Activated naive CD8-positive, alpha-beta T cell treated with anti-CD3 and anti-CD28 coated beads, Interleukin-2, amount 10 ng/mL, durations not matched to agents 7 days and 5 days (primary cell): ENCODE results near the gene CABLES2. TPM values are rescaled to one million over a fixed set of nuclear protein-coding genes. Genes with fewer than 3 reads are reported as not detected.
"Not testable (repeated sequence)": the region's sequence is repeated elsewhere in the genome, so short reads cannot be mapped to it uniquely, and the experiment has no call there.

ENCODE experiments used
- ATAC-seq: fragments of 150-1000 bp; cut with Tn5 transposase; one replicate; pipeline ENCODE4 v1.10.0; 2021; ENCODE audit warnings: low read depth, moderate library complexity
- POLR2A ChIA-PET: fragments of 350-600 bp; sonication (Branson Sonifier 250); formaldehyde crosslinking; loops from one replicate; lab custom pipeline; 2021; ENCODE audit warnings: antibody characterized with exemption; lab: Charles Lee
- DNase-seq: peaks from one replicate; pipeline ENCODE4 v3.0.0; 2021
- H3K27ac Mint-ChIP-seq: one replicate; pipeline ENCODE4 v1.8.0; 2022; ENCODE audit warnings: mild to moderate bottlenecking, mixed read lengths
- H3K27me3 Mint-ChIP-seq: one replicate; pipeline ENCODE4 v1.8.0; 2022; ENCODE audit warnings: mild to moderate bottlenecking, moderate library complexity, mixed read lengths
- H3K36me3 Mint-ChIP-seq: one replicate; pipeline ENCODE4 v1.8.0; 2021; ENCODE audit warnings: mild to moderate bottlenecking, mixed read lengths
- H3K4me1 Mint-ChIP-seq: one replicate; pipeline ENCODE4 v1.8.0; 2021; ENCODE audit warnings: mixed read lengths
- H3K4me3 Mint-ChIP-seq: one replicate; pipeline ENCODE4 v1.8.0; 2022; ENCODE audit warnings: mild to moderate bottlenecking, moderate library complexity, mixed read lengths
- H3K9me3 Mint-ChIP-seq: one replicate; pipeline ENCODE4 v1.8.0; 2021; ENCODE audit warnings: mixed read lengths
- total RNA-seq, 2 experiments: library from RNA; stranded (reverse); gene quantifications; one replicate each; pipeline ENCODE4 v1.2.3, GENCODE V29; 2021

CABLES2 gene
- total RNA-seq, 2 experiments from 2014 or later, result 12.1 to 14.4 TPM

DNA sequence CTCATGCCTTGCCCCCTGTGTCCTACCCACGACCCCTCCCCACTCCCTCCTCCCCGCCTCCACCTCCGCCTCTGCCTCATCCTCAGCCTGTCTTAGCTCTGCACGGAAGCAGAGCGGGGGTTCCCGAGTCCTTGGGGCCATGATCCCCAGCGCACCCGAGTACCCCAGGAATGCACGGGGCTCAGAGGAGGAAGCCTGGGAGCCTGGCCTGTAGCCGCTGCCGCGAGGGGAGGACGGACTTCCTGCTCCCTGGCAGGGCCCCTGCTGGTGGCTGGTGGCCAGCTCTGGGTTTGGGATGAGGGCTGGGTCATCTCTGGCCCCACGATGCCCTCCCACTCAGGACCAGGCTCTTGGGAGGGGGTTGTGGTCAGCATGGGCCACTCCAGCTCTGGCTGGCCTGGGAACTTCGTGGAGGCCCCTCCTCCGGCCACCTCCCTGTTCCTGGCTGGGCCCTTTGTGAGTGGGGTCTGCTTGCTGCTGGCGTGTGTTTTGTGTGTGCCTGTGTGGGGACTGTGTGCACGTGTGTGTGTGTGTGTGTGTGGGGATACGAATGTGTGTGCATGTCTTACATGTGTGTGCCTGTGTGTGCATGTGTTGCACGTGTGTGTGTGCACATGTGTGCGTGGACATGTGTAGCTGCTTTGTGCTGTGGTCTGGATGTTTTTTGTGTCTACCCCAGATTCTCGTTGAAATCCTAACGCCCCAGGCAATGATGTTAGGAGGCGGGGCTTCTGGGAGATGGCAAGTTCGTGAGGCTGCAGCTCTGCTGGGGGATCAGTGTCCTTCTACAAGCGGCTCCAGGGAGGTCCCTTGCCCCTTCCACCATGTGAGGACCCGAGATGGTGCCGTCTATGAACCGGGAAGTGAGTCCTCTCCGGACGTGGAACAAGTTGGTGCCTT lies 21.6 kb upstream of the CABLES2 start:
- no peak overlapping the region for H3K4me3 Mint-ChIP-seq
- no peaks in the 10 kb centered on the region for H3K36me3 Mint-ChIP-seq
- H3K9me3 Mint-ChIP-seq, result no peaks in the 10 kb centered on the region
- POLR2A ChIA-PET, result no interaction called here
- no peak for ATAC-seq
- no peak for DNase-seq
- H3K27ac Mint-ChIP-seq, result no peak overlapping the region
- H3K27me3 Mint-ChIP-seq, result peaks cover 1% of the 10 kb centered on the region
- no peaks in the 10 kb centered on the region for H3K4me1 Mint-ChIP-seq

DNA sequence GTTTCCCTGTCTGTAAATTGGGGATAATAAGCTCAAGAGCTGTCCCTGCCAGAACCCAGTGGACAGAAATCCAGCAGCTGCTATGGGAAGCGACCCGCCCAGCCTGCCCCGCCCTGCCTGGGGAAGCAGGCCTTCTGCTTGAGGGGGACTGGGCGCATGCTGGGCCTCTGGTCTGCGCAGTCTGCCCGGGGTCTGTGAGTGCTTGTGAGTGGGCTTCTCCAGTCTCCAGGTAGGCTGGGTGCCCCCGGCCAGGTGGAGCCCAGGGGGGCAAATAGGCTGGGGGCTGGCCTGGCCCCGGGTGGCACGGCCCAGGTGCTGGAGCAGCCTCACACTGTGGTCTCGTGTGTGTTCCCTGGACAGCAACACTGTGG lies 20.9 kb upstream of the CABLES2 start:
- POLR2A ChIA-PET, result no interaction called here
- no peaks in the 10 kb centered on the region for H3K4me1 Mint-ChIP-seq
- no peaks in the 10 kb centered on the region for H3K36me3 Mint-ChIP-seq
- no peak overlapping the region for H3K4me3 Mint-ChIP-seq
- no peak for ATAC-seq
- H3K27me3 Mint-ChIP-seq, result no peaks in the 10 kb centered on the region
- H3K27ac Mint-ChIP-seq, result no peak overlapping the region
- no peaks in the 10 kb centered on the region for H3K9me3 Mint-ChIP-seq
- DNase-seq, result no peak

DNA sequence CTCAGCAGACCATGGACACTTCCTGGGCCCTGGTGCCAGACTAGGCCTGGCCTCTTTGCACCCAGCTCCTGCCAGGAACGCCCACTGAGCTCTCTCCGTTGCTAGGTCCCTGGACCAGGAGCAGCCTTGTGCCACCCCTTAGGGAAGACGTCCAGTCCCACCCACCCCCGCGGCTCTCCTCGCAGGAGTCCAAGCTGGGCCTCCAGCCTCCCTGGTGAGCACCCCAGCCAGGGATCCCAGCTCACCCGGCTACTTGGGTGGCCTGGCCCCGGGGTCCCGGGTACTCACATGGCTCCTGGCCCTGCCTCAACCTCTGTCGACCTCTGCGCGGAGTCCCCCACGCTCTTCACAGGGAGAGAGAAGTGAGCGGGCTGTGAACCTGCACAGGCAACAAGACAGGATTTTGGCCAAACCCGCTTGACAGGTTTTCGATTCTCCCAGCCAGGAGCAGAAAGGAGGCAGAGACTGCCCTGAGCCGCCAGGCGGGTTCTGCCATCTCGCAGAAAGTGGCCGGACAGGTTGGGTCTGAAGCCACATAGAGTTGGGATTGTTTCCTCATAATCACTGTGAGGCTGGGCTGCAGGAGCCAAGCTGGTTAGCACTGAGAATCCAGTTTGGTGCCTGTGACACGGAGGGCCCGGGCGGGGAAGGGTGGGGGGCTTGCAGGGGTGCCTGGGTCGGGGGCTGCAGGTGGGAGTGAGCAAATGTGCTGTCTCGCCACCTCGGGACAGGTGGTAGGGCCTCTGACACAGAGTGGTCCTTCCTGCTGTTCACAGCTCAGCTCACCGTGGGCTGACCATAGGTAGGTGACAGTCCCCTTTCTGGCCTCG lies 20.3 kb upstream of the CABLES2 start, which contains the start of gene RBBP8NL:
RBBP8NL (minus strand) TSS at position 368 of the 830 bp plus-strand sequence. CDS start 7,892 bp downstream, outside the sequence.
- no peaks in the 10 kb centered on the region for H3K4me1 Mint-ChIP-seq
- no peak within 1 kb of the TSS for H3K27ac Mint-ChIP-seq
- no peaks in the 10 kb centered on the region for H3K27me3 Mint-ChIP-seq

DNA sequence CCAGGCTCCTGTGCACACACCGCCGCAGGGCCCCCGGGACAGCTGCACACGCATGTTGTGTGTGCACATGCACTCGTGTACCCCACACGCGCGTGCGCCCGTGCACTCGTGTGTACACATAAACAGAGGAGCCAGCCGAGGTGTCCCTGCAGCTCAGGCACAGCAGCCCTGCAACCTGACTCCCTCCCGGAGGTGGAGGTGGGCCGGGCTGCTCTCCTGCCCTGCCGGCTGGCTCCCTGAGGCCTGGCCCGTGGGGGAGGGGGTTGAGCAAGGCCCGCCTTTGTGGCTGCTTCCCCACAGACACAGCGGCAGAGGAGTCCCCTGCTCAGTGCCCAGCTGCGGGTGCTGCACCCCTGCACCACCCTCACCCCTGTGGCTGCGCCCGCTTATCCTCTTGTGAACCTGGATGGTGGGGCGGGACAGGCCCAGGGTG lies 19.6 kb upstream of the CABLES2 start:
- POLR2A ChIA-PET, result no interaction called here
- ATAC-seq, result no peak
- no peaks in the 10 kb centered on the region for H3K4me1 Mint-ChIP-seq

More for the DNA sequence above, 20.3 kb upstream of the CABLES2 start, which contains the start of gene RBBP8NL:
- ATAC-seq, result no peak
- DNase-seq, result no peak
- POLR2A ChIA-PET, result no interaction called here
- H3K36me3 Mint-ChIP-seq, result no peaks in the 10 kb centered on the region
- no peaks in the 10 kb centered on the region for H3K9me3 Mint-ChIP-seq
- H3K4me3 Mint-ChIP-seq, result no peak within 1 kb of the TSS

DNA sequence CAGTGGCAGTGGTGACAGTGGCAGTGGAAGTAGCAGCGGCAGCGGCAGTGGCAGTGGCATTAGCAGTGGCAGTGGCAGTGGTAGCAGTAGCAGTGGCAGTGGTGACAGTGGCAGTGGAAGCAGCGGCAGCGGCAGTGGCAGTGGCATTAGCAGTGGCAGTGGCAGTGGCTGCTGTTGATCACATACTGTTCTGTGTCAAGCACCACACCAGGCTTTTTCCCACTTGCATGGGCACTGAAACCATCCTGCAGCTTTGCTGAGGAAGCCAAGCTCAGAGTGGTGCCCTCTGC lies 18.9 kb upstream of the CABLES2 start:
- ATAC-seq, H3K4me1 Mint-ChIP-seq, H3K4me3 Mint-ChIP-seq, H3K27me3 Mint-ChIP-seq, H3K9me3 Mint-ChIP-seq, H3K36me3 Mint-ChIP-seq, POLR2A ChIA-PET, H3K27ac Mint-ChIP-seq, DNase-seq: not testable (repeated sequence)

More for the DNA sequence above, 19.6 kb upstream of the CABLES2 start:
- no peak for DNase-seq
- Mint-ChIP-seq H3K27me3 (no peaks in the 10 kb centered on the region), H3K4me3 (no peak overlapping the region), H3K27ac (no peak overlapping the region), H3K36me3 (no peaks in the 10 kb centered on the region), H3K9me3 (no peaks in the 10 kb centered on the region)

DNA sequence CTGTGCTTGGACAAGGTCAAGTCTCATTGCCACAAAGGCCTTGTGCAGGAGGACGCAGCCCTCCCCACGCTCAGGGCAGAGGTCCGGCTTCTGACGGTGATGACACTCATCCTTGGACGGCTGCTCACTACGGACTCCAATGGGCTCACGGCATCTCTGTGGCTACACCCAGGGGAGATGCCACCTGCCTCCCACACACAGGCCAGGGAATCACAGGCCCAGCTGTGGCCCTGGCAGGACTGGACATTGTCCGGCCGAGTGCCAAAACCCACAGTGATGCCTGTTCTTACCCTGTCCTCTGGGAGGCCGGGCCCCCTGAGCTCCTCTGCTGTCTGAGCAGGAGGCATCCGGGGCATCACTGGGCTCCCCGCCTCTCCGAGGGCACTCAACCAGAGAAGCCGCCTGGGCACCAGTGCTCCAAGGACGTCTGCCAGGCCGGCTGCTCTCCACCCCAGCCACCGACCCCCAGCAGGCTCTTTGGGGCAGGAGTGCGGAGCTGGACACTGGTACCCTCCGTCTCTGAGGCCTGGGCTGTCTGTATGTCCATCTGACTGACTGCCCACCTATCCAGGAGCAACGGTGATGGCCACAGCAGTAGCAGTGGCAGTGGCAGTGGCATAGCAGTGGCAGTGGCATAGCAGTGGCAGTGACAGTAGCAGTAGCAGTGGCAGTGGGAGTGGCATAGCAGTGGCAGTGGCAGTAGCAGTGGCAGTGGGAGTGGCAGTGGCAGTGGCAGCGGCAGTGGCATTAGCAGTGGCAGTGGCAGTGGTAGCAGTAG lies 18.4 kb upstream of the CABLES2 start:
- no peak overlapping the region for H3K27ac Mint-ChIP-seq
- POLR2A ChIA-PET, result no interaction called here
- H3K9me3 Mint-ChIP-seq, result no peaks in the 10 kb centered on the region
- no peaks in the 10 kb centered on the region for H3K4me1 Mint-ChIP-seq
- no peaks in the 10 kb centered on the region for H3K27me3 Mint-ChIP-seq
- H3K36me3 Mint-ChIP-seq, result no peaks in the 10 kb centered on the region
- DNase-seq, result no peak
- H3K4me3 Mint-ChIP-seq, result no peak overlapping the region
- ATAC-seq, result no peak

DNA sequence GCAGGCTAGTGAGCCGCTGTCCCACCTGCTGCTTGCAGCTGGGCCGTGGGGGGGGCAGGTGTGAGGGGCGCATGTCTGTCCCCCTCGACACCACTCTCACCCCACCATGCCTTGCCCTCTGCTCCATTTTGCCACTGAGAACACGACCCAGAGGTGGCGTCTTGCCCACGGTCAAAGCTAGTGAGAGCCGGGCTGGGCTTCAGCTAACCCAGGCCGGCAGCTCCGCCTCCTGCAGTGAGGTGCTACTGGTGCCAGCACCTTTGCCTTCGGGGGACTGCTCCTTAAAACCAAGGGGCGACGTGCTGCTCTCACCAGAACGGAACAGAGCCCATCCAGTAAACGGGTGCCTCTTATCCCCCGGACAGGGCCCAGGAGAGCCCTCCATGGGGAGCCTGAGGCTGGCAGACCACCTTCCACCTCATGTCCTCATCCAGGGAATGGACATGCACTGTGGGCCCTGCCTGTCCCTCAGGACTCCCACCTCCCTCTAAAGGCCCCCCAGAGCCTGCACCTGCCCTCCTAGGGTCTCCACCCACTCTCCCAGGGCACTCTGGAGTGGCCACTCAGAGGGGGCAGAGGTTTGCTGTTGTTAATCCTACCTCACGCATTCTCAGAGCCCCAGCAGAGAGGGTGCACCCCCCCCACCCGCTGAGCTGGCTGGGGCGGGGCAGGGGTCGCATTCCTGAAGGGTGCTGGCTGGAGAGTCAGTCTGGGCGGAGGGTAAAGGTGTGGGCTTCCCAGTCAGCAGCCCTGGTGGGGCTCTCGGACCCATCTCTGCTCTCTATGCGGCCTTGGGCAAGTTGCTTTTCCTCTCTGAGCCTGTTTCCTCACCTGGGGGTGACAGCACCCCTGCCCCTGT lies 17.4 kb upstream of the CABLES2 start:
- Mint-ChIP-seq H3K27ac (no peak overlapping the region), H3K4me3 (no peak overlapping the region), H3K36me3 (no peaks in the 10 kb centered on the region), H3K4me1 (no peaks in the 10 kb centered on the region), H3K9me3 (no peaks in the 10 kb centered on the region), H3K27me3 (no peaks in the 10 kb centered on the region)
- DNase-seq (no peak), ATAC-seq (no peak)
- POLR2A ChIA-PET, result no interaction called here

DNA sequence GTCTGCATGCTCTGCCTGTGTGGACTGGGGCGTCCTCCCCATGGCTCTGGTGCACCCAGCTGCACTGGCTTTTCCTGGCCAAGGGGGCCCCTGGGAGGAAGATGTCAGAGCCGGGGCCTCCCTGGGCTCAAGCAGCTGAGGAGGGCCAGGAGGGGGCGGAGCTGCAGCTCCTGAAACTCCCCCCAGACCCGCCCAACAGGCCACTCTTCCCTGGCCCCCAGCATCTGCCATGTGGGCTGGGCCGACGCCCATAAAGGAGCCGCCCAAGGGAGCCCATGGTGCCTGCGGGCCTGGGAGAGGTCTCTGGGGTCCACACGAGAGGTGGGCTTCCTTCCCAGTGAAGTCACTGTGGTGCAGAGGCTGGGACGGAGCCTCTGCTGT lies 16.2 kb upstream of the CABLES2 start:
- H3K9me3 Mint-ChIP-seq, result no peaks in the 10 kb centered on the region
- POLR2A ChIA-PET, result interaction anchor here (0.6 kb wide), 1 partner anchor 439 kb away, joined by 3 read pairs; no protein-coding TSS in a partner anchor
- no peaks in the 10 kb centered on the region for H3K27me3 Mint-ChIP-seq
- H3K36me3 Mint-ChIP-seq, result no peaks in the 10 kb centered on the region
- DNase-seq (no peak), ATAC-seq (no peak)
- no peak overlapping the region for H3K4me3 Mint-ChIP-seq
- H3K4me1 Mint-ChIP-seq, result no peaks in the 10 kb centered on the region
- H3K27ac Mint-ChIP-seq, result no peak overlapping the region

DNA sequence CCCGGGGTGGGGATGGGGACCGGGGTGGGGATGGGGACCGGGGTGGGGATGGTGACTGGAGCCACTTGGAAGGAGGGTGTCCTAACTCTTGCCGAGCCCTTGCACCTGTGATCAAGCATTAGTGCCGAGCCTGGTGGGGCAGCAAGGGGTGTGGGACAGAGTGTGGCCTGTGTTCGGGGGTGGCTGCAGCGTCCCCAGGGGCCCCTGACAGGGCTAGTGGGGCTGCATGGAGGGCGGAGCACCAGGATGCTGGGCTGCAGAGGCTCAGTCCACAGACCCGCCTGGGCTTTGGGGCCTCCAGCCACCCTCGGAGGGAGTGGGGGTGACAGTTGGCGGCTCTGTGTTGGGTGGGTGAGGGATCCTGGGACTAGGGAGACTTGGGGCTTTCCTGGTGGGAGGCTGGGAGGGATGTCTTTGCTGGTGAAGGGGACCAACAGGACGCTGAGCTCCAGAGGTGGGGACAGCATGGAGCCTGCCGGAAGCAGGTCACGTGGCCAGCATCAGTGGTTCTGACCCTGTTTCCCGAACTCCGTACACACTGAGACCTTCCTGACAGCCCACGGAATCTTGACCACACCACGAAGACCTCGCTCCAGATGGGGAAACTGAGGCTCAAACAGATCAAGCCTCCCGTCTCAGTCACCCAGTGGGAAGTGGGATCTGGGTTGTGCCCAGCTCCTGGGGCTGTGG lies 15.7 kb upstream of the CABLES2 start:
- ATAC-seq, result no peak
- Mint-ChIP-seq H3K9me3 (no peaks in the 10 kb centered on the region), H3K27ac (no peak overlapping the region), H3K27me3 (no peaks in the 10 kb centered on the region), H3K4me1 (no peaks in the 10 kb centered on the region), H3K4me3 (no peak overlapping the region), H3K36me3 (no peaks in the 10 kb centered on the region)
- POLR2A ChIA-PET, result interaction anchor here (0.6 kb wide), 1 partner anchor 439 kb away, joined by 3 read pairs; no protein-coding TSS in a partner anchor
- DNase-seq, result no peak

DNA sequence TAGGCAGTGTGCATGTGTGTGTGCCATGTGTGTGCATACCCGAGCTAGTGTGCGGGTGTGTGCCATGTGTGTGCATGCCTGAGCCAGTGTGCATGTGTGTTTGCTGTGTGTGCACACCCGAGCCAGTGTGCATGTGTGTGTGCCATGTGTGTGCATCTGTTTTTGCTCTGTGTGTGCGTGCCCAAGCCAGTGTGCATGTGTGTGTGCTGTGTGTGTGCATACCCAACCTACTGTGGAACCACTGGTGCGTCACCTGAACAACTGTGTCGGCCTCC lies 14.6 kb upstream of the CABLES2 start:
- no peak for ATAC-seq
- H3K9me3 Mint-ChIP-seq, result no peaks in the 10 kb centered on the region
- DNase-seq, result no peak
- POLR2A ChIA-PET, result no interaction called here
- no peak overlapping the region for H3K4me3 Mint-ChIP-seq
- no peaks in the 10 kb centered on the region for H3K36me3 Mint-ChIP-seq
- H3K4me1 Mint-ChIP-seq, result no peaks in the 10 kb centered on the region
- no peak overlapping the region for H3K27ac Mint-ChIP-seq
- H3K27me3 Mint-ChIP-seq, result no peaks in the 10 kb centered on the region

DNA sequence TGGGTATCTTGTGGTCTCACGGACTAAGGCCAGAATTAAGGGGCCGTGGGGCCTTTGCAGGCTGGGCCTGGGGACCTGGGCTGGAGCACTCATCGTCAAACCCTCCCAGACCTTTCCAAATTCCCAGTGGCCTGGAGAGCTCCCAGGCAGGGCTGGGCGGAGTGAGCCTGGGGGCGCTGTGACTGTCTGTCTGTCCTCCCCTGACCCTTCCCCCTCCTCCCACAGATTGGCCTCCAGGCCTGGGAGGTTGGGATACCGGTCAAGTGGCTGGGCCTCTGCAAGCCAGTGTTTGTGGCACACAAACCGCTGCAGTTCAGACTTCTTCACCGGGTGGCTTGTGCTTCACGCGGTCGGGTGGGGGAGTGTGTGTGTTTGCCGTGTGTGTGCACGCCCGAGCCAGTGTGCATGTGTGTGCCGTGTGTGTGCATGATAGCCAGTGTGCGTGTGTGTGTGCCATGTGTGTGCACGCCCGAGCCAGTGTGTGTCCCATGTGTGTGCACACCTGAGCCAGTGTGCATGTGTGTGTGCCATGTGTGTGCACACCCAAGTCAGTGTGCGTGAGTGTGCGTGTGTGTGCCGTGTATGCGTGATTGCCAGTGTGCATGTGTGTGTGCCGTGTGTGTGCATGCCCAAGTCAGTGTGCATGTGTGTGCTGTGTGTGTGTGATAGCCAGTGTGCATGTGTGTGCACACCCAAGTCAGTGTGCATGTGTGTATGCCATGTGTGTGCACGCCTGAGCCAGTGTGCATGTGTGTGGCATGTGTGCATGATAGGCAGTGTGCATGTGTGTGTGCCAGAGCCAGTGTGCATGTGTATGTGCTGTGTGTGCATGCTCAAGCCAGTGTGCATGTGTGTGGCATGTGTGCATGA lies 14.0 kb upstream of the CABLES2 start:
- H3K27ac Mint-ChIP-seq, result no peak overlapping the region
- no peaks in the 10 kb centered on the region for H3K27me3 Mint-ChIP-seq
- no peaks in the 10 kb centered on the region for H3K4me1 Mint-ChIP-seq
- H3K9me3 Mint-ChIP-seq, result no peaks in the 10 kb centered on the region
- no peaks in the 10 kb centered on the region for H3K36me3 Mint-ChIP-seq
- H3K4me3 Mint-ChIP-seq, result no peak overlapping the region
- ATAC-seq, result no peak
- POLR2A ChIA-PET, result no interaction called here
- DNase-seq, result no peak

DNA sequence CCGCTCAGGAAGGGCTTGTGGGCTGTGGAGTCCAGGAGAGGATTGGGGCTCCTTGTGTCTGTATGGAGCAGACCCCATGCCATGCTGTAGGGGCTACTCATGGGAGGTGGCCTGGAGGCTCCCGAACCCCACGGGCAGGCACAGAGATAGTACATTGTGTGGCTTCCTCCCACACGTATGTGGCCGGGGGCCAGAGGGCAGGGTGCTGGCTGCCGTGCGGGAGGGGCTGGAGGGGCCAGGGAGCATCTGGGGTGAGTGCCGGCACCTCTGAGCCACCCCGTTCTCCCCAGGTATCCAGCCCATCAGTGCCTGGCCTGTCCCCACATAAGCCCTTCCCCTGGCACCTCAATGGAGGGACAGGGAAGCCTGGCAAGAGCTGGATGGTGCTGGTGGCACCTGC lies 12.7 kb upstream of the CABLES2 start:
- POLR2A ChIA-PET, result no interaction called here
- no peaks in the 10 kb centered on the region for H3K27me3 Mint-ChIP-seq
- no peaks in the 10 kb centered on the region for H3K36me3 Mint-ChIP-seq
- no peaks in the 10 kb centered on the region for H3K9me3 Mint-ChIP-seq
- no peaks in the 10 kb centered on the region for H3K4me1 Mint-ChIP-seq
- H3K4me3 Mint-ChIP-seq, result no peak overlapping the region
- ATAC-seq (no peak), DNase-seq (no peak)
- H3K27ac Mint-ChIP-seq, result no peak overlapping the region
